Stimulated activated CD4-positive, alpha-beta T cell treated with anti-CD3 and anti-CD28 coated beads, TNF-alpha, amount 100 ng/mL, for 24 hours (primary cell): ENCODE data around the gene NDNF.

ENCODE experiments used
- DNase-seq, 3 experiments: peaks; one replicate each; pipeline ENCODE4 v3.0.0-alpha.2; 2020; ENCODE audit warnings: low read depth in 3 of 3

The NDNF gene, protein sequence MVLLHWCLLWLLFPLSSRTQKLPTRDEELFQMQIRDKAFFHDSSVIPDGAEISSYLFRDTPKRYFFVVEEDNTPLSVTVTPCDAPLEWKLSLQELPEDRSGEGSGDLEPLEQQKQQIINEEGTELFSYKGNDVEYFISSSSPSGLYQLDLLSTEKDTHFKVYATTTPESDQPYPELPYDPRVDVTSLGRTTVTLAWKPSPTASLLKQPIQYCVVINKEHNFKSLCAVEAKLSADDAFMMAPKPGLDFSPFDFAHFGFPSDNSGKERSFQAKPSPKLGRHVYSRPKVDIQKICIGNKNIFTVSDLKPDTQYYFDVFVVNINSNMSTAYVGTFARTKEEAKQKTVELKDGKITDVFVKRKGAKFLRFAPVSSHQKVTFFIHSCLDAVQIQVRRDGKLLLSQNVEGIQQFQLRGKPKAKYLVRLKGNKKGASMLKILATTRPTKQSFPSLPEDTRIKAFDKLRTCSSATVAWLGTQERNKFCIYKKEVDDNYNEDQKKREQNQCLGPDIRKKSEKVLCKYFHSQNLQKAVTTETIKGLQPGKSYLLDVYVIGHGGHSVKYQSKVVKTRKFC

DNA sequence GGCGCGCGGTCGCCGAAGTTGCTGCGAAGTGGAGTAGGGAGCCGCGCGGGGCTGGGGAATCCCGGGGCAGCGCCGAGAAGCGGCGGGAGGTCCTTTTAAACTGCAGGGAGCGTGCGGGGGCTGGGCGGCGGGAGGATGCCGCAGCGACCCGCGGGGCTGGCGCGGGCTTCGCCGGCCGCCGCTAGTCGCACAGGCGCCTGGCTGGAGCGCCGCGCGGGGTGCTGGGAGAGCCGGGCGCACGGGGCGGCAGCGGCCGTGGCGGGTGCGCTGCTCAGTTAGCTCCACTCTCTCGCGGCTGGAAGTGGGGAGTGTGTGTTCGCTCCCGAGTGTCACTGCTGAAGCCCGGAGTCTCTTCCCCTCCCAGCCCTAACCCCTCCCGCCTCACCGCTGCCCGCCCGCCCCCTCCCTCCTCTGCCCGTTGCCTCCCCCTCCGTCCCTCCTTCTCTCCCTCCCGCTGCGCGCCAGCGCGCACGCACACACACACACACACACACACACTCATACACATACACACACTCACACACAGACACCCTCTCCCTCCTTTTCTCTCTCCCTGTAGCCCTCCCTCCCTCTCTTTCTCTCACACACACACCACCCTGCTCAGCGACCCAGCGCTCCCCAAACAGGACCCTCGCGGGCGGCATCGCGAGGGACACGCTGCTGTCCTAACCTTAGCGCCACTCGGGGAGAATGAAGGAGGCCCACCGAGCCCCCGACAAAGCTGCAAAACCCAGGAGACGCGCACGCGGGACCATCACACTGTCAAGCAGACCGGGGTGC, at the start of gene NDNF:
TSS of gene NDNF (minus strand) at position 312 of the 780 bp plus-strand sequence. CDS start 26,698 bp downstream, outside the sequence.
- DNase-seq: peak in 1 of 3 experiments; percentile 57

DNA sequence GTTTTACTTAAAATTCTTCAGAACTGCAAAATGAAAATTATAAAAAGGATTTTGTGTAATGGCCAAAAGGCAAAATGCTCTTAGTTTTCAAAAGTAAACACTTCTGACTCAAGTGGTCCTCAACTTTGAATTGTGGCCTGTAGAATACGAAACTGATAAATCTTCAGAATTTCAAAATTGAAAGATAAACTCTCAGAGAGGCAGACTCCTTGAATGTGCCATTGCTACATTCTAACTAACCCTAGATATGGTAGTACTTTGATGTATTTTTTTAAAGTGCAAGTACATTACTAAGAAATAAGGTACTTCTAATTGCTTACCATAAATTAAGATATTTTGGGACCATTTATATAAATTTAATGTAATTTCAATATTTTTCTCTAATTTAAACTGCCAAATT, 47.4 kb upstream of the NDNF start:
- DNase-seq: no peak

DNA sequence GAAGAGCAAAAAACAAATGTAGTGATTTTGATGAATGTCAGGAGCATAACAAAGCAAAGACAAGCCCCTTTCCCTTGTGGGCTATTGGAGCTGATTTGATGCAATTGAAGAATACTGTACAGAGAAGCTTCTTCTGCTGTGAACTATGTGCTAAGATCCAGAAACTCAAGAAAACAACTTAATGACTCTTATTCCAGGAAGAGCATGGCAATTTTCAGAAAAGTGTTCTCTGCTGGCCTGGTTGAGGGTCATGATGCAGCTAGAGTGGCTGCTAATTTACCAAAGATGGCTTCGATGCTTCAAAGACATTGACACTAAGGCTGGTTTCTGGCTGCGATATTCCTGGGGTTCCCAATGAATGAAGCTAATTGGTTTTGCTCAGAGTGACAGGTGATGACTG, 46.0 kb upstream of the NDNF start:
- DNase-seq: no peak

DNA sequence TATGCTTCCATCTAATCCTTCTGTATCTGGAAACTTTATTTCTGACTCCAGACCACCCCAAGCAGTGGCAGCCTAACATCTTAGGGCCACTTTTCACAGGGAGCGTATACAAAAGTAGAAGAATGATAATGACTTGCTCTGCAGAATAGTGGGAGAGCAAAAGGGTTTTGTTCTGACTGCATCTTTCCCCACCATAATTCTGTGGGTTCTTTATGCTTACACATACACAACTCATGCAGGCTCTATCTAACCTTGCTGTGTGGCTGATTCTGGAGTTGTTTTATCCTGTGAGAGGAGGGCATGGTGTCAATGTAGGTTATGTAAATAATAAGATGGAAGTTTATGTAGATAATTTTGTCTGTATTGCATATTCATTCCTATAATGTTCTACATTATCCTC, 42.4 kb upstream of the NDNF start:
- no peak for DNase-seq

DNA sequence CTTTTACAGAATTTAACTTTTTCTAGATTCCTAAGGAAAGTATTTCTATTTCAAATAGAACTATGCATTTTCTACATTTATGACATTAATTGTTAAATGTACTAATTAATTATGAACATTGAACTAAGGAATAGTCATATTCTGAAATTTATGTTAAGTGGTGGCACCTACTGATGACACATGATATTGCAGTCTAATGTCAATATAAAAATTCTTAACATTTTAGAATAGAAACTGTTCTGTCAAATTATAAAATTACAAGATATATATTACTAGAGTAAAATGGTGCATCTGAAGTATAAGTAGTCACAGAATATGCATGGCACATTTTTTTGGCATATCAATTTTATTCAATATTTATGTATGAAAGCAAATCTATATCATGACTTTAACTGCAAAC, 40.2 kb upstream of the NDNF start:
- DNase-seq: no peak

DNA sequence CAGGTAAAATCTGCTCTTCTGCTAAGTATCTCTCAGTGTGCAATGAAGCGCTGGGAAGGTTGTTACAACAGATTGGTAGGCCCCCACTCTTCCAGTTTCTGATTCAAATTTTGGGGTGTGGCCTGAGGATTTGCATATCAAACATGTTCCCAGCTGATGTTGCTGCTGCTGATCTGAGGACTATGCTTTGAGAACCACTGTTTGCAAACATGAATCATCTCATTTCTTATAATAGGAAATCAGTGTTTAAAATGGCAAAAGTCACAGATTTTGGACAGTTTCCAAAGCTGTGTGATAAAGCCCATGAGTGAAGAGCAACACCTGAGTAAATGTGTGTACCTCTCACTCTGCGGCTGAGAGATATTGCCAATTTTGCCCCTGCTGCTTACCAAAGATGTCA, 36.2 kb upstream of the NDNF start:
- DNase-seq: no peak

DNA sequence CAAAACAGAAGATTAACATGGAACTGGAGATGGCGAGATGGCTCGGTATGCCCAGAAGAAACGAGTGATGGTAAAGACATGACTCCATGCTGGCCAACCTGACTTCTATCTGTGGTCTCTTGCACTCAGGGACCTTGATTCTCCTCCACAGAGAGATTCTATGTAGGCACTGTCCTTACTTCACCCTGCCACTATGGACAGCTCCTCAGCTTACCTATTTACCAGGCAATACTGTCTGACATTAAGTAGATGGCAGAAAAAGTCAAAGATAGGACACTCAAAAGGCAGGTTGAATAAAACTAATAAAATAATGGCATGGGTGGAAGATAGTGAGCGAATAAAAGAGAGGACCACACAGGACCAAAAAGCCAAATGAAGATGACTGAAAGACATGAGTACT, 35.2 kb upstream of the NDNF start:
- DNase-seq: no peak

DNA sequence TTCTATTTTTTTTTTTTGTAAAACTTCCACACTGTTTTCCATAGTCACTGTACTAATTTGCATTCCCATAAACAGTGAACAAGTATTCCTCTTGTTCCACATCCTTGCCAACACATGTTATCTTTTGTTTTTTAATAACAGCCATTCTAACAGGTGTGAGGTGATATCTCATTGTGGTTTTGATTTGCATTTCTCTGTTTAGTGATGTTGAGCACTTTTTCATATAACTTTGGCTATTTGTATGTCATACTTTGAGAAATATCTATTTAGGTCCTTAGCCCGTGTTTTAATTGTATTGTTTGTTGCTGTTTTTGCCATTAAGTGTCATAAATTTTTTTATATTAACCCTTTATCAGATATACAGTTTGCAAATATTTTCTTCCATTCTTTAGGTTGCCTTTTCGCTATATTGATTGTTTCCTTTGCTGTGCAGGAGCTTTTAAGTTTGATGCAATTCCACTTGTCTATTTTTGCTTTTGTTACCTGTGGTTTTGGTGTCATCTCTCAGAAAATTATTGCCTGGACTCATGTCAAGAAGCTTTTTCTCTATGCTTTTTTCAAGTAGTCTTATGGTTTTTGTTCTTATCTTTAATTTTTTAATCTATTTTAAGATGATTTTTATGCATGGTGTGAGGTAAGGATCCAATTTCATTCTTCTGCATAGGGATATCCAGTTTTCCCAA, 27.9 kb upstream of the NDNF start:
- DNase-seq: no peak

DNA sequence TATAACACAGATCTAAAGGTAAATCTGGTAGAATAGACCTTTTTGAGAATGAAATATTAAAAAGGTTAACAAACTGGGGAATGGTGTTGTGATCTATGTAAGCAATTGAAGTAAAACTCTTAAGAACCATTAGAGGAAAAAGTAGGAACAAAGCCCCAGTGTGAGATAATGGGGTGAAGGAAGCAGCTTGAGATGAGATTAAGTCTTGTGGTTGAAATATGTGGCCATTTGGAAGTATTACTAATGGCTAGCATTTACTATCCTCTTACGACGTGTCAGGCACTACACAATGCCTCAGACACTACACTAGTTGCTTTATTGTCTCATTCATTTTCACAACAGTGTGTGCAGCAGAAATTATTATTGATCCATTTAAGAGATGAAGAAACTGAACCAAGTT, 25.9 kb upstream of the NDNF start:
- no peak for DNase-seq

DNA sequence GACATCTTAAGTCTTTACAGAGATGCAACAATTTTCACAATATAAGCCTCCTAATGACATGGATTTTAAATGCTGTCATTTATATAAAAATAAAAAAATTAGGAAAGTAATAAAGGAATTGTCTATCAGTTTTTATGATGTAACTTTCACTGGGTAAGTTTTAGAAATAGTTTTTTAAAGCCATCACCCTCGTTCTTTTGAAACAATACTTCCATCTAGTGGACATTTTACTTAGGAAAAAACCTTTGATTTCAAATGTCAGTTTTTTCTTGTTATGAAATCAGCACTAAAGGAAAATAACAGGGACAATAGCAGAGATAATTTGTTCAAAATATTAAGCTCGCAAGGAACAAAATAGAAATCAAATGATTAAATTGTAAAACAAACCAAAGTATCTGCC, 24.3 kb upstream of the NDNF start:
- DNase-seq: no peak

DNA sequence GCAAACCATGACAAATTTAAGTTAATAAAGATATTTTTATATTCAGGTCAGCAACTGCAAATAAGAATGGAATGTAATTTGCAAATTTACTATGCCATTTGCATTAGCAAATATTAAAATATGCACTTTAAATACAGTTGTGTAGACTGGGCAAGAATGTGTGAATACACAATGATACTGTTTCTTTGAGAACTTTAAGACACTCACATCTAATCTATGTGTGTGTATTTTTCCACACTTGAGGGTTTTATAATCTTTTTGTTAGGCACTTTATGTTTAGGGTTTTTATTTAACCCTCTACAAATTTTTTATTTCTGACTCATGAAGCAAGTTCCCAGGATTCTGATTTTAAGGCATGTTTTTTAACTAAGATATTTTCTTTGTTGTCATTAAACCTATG, 23.9 kb upstream of the NDNF start:
- DNase-seq: no peak

DNA sequence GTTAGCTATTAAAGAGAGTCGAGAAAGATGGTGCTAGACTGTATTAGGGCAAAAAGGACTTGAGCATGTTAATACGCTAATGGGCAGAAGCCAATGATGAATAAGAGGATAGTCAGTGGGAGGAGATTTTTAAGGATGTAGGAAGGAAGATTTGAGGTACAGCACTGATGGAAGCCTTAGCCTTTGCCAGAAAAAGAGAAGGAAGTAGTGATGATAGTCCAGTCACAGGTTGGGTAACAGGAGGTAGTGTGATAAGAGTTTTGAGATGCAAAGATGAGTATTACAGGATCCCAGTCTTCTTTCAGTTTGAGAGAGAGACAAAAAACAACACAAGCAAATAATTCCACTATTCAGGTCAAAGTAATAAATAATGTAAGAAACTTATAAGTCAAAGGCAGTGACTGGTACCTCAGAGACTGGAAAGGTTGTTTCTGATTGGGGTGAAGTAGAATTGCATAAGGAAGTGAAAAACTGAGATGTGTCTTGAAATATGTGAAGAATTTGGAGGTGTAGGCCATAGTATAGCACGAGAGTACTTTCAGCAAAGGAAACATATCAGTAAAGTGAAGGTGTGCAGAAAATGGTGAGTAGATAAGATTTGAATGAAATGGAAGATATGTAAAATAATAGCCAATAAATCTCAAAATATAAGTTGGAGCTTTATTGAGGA, 22.1 kb upstream of the NDNF start:
- no peak for DNase-seq

DNA sequence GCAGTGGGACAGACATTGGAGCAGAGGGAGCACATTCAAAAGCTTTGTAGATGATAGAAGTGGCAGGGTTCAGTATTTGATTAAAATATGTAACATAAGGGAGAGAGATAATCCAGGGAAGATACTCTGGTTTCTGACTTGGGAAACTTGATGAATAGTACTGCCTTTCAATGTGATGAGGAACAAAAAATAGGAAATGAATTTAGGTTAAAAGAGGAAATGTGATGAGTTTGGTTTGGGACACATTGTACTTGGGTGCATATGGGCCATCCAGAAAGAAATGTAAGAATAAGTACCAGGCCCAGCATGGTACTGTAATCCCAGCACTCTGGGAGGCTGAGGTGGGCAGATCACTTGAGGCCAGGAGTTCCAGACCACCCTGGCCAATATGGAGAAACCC, 20.9 kb upstream of the NDNF start:
- no peak for DNase-seq

DNA sequence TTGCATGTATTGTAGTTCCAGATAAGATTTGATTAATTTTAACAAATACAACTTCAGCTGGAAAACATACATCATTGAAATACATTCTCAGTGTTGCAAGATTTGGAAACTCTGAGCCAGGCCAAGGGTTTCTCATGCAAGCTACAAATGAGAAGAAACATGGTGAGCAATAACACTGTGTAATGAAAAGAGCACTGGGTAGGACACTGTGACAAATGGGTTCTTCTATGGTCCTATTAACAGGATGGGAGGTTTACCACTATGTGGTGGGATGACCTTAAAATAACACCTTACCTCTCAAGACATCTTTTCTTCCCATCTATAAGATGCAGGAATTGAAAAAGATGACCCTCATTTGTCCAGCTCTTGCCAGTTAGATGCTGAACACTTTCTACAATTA, 19.6 kb upstream of the NDNF start:
- no peak for DNase-seq

DNA sequence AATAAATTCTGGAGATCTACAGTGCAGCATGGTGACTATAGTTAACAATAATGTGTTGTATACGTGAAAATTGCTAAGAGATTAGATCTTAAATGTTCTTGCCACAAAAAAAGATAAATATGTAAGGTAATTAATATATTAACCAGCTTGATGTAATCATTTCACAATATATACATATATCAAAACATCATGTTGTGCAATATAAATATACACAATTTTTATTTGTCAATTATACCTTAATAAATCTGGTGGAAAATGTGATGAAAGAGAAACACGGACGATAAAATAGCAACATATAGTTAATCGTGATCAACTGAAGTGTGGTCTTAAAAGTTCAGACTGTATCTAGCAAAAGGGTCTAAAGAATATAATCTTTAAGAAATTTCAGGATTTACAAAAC, 16.5 kb upstream of the NDNF start:
- DNase-seq: no peak

DNA sequence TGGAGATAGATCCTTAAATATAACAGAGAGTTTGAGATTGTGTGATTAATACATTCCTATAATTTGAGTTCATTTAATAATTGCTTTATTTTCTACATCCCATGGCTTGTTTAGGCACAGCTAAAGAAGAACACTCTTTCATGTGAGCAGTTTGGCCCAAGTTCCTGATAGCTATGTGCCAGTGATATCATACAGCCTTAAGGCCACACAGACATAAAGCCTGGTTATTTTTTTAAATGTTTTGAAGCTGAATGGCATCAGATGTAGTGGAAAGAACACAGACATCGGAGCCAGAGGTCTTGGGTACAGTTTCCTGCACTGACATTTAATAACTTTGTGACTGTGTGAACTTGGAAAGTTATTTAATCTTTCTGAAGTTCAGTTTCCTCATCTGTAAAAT, 7.0 kb upstream of the NDNF start:
- no peak for DNase-seq

DNA sequence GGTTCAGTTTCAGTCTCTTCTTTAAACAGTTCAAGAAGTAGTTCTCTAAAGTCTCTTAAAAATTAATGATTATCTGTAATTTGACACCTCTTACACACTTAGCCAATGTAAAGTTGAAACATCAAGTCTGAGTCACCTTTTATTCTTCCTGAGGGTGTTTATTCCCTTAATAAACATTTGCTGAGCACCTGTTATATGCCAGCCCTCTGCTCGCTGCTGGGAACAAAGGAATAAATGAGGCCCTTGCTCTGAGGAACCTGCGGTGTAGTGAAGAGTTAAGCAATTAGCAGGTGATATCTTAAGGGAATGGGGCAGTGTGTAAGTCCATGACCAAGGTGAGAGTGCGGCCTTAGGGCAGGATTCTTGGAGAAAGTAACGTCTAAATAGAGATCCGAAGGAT, 5.2 kb upstream of the NDNF start:
- no peak for DNase-seq

DNA sequence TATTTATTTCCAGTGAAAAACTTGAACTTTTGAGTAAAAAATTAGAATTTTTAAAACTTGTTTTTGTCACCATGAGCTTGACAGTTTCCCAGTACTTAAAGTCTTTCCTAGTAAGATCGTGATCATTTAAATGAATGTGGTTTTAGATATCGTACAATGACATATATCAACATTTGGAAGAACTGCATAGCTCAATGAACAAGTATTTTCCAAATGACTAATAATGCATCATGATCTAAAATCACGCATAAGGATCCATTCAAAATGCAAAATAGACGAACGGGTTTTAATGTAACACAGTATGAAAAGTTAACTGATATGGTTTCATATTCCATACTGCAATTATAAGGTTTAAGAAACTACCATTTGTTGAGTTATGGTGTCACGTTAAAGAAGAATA, 4.1 kb upstream of the NDNF start:
- DNase-seq: no peak

DNA sequence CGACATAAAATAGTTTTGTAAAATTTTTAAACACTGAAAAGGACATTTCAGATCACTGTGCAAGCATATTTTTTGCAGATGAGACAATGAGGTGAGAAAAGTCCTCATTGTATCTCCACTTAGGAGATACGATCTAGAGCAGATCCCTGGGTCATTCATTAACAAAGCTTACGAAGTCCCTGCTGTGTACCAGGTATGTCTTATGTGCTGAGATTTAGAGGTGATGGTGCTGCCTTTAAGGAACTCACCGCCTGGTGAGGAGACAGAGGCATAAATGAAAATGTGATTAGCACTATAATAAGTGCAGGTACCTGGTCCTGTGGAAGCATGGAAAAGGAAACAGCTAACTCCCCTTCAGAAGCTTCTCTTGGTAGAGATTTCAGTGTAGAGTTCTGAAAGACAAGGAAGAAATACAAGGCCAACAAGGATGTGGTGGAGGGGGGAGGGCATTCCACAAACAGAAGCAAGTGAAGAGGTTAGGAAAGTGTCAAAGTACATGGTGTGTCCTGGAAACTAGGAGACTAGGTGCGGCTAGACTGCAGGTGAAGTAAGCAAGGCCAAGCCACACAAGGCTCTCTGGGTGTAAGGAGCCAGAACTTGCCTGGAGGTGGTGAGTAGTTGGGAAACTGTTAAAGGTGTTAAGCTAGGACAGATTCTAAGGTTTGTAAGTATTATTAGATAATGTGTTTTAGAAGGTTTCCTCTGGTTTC, 1.5 kb upstream of the NDNF start:
- DNase-seq: no peak

DNA sequence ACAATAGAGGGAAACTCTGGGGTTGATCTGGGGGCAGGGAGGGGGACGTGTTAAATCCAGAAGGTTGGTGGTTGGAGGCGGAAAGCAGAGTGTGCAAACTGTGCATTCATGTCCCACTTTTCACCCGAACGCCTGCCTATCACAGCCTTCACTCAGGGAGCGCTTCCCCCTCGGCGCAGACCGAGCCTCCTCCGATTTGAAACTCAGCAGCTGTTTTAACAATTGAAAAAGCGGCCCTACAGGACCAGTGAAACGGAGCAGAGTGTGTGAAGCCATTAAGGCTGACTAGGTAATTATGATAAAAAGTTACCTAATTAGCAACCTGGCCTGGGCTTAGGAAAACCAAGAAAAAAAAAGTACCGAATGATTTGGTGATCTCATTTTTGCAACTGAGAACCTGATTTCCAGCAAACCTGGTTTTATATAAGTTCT, 685 bp upstream of the NDNF start:
- no peak for DNase-seq

DNA sequence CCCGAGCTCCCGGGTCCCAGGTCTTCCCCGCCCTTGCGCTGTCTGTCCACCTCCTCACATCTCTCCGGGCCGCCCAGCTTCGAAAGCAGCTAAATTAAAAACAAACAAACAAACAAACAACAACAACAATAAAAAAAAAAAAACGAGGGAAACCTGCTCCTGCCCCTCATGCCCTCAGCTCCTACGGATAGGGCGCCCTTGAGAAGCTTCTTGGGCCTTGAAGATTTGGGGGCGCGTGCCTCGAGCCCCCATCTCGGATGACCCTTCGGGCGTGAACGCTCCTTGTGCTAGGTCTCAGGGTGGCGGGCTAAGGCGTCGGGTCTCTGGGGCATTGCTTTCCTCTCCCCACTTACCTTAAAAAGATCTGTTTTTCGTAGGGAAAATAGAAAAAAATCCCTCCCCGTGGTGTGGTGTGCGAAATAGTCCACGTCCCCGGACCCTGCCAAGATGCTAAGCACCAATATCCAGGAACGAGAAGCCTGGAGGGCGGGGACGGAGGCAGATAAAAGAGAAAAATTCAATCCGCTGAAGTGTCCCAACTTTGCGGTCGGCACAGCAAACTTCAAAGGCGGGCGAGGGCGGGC, 603 bp downstream of the NDNF start:
- no peak for DNase-seq
